ENCODE data around the gene DISC1.

DNA sequence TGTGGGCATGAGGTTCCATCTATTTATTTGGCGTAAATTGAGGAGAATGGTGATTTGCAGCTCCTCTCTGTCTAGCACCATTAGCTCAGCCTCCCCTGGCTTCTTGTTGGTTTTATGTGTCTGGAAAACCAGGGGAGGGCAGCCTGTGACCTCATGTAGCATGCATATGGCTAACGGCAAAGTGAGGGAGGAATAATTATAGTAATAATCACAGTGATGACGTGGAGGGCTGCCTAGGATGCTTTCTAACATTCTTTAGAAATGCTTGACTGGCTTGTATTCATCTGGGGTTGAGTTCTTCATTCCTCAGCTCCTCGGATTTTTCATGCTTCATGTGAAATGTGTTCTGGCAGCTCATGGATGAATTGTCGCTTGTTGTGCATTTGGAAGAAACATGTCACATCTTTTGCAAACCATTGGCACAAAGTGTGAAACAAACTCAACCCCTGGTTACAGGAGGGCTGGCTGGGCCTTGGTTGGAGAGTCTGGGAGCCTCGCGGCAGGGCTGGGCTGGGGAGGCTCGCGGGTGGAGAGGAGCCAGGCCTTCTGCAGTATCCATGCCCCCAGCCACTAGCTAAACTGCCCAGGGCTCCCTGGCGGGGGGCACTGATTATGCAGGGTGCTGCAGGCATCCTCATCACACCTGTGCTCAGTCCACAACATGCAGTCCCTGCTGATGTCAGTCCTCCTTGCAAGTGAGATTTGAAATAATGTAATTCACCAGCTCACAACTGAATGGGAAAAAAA lies 149.6 kb downstream of the DISC1 start:
- no peak for TF ChIP-seq CTCF (conservative IDR thresholded peaks at IDR 0.05; ENCODE audit: low read depth, low read length)
- TF ChIP-seq EZH2 (IDR thresholded peaks at IDR 0.05; ENCODE audit: borderline replicate concordance, low read depth, low read length, poor library complexity, severe bottlenecking), result no peak
